HepG2 (cell line): Measurements from ENCODE around the gene DDAH2. TPM values are rescaled to one million over a fixed set of nuclear protein-coding genes. Genes with fewer than 3 reads are reported as not detected.

Experiments
- DR1 ChIP-seq: sonication (generic); formaldehyde crosslinking; IDR thresholded peaks from 2 replicates; pipeline ENCODE4 v1.8.0; 2021; ENCODE audit warnings: mild to moderate bottlenecking, missing genetic modification reagents, inconsistent platforms
- HES4 ChIP-seq: sonication (generic); formaldehyde crosslinking; IDR thresholded peaks from 2 replicates; pipeline ENCODE4 v1.9.0; 2021; ENCODE audit warnings: mild to moderate bottlenecking, missing genetic modification reagents, borderline replicate concordance
- MED1 ChIP-seq: sonication (generic); formaldehyde crosslinking; IDR thresholded peaks from 2 replicates; pipeline ENCODE4 v1.4.0; 2020; ENCODE audit warnings: missing genetic modification reagents
- MIXL1 ChIP-seq: IDR thresholded peaks from 2 replicates; pipeline ENCODE4 v1.6.1; 2016
- RFXAP ChIP-seq: sonication (generic); formaldehyde crosslinking; IDR thresholded peaks from 2 replicates; pipeline ENCODE4 v1.4.0; 2020; ENCODE audit warnings: missing genetic modification reagents, borderline replicate concordance
- SMC3 ChIP-seq: IDR thresholded peaks from 2 replicates; pipeline ENCODE4 v1.6.1; 2011; ENCODE audit warnings: low read length, improper control_type of control experiment
- ZNF136 ChIP-seq: sonication (generic); formaldehyde crosslinking; IDR thresholded peaks from 2 replicates; pipeline ENCODE4 v1.8.1; 2022; ENCODE audit warnings: low read depth, mild to moderate bottlenecking, moderate library complexity, missing genetic modification reagents
- ZNF180 ChIP-seq: sonication (generic); formaldehyde crosslinking; IDR thresholded peaks from 2 replicates; pipeline ENCODE4 v1.4.0; 2020; ENCODE audit warnings: low read depth, missing genetic modification reagents, borderline replicate concordance
- ZNF441 ChIP-seq: sonication (generic); formaldehyde crosslinking; IDR thresholded peaks from 2 replicates; pipeline ENCODE4 v1.7.0; 2021; ENCODE audit warnings: missing genetic modification reagents, borderline replicate concordance
- ZNF552 ChIP-seq: sonication (generic); formaldehyde crosslinking; IDR thresholded peaks from 2 replicates; pipeline ENCODE4 v1.9.0; 2022; ENCODE audit warnings: missing genetic modification reagents, mild to moderate bottlenecking, borderline replicate concordance
- ZNF572 ChIP-seq: sonication (generic); formaldehyde crosslinking; IDR thresholded peaks from 2 replicates; pipeline ENCODE4 v1.5.1; 2020; ENCODE audit warnings: mild to moderate bottlenecking, missing genetic modification reagents
- ZNF737 ChIP-seq: sonication (generic); formaldehyde crosslinking; IDR thresholded peaks from 2 replicates; pipeline ENCODE4 v1.5.0; 2020; ENCODE audit warnings: missing genetic modification reagents, mild to moderate bottlenecking, borderline replicate concordance
- polyA plus RNA-seq, 8 experiments: library from polyadenylated mRNA; depleted of rRNA in 3 of 8; stranded (reverse) in 7 of 8; unstranded in 1 of 8; fragments of >200 nt; fragmentation: Illumina TruSeq in 4 of 8; extraction: Trizol in 4 of 8; gene quantifications; 2 replicates each; pipeline versions ENCODE4 v1.2.1 to v1.2.3, GENCODE V29; 2011 to 2016; ENCODE audit warnings: low read depth in 4 of 8, missing spikeins in 1 of 8, mixed read lengths in 1 of 8; ENCODE audit not compliant: insufficient read depth in 1 of 8
- total RNA-seq, 5 experiments: library from RNA; depleted of rRNA; stranded (reverse); fragments of >200 nt; fragmentation: Illumina TruSeq; extraction: Trizol; gene quantifications; 2 replicates each; pipeline ENCODE4 v1.2.3, GENCODE V29; 2016; ENCODE audit warnings: low read depth in 1 of 5
- TF ChIP-seq, protein P1 (sequence below): sonication (generic); formaldehyde crosslinking; IDR thresholded peaks from 2 replicates; pipeline ENCODE4 v1.4.0; 2020; ENCODE audit warnings: mild to moderate bottlenecking, missing genetic modification reagents
- TF ChIP-seq, protein P2 (sequence below), 2 experiments: sonication (generic) in 1 of 2; formaldehyde crosslinking in 1 of 2; IDR thresholded peaks; 2 replicates each; pipeline versions ENCODE4 v1.6.1 to v1.9.0; 2014 to 2022; ENCODE audit warnings: antibody characterized with exemption in 1 of 2, borderline replicate concordance in 1 of 2, inconsistent platforms in 1 of 2, low read depth in 1 of 2, missing genetic modification reagents in 1 of 2
- TF ChIP-seq, protein P3 (sequence below): IDR thresholded peaks from 2 replicates; pipeline ENCODE4 v1.6.1; 2018; ENCODE audit warnings: missing genetic modification reagents, mild to moderate bottlenecking, missing compliant biosample characterization
- TF ChIP-seq, protein P4 (sequence below): sonication (generic); formaldehyde crosslinking; IDR thresholded peaks from 2 replicates; pipeline ENCODE4 v1.8.0; 2022; ENCODE audit warnings: low read depth, missing genetic modification reagents

Gene DDAH2
- total and polyA plus RNA-seq, 2 of the 13 experiments (the other 11 are each of a cell fraction or from before 2014, with no cell fraction given), result 16.4 to 21.1 TPM

DNA sequence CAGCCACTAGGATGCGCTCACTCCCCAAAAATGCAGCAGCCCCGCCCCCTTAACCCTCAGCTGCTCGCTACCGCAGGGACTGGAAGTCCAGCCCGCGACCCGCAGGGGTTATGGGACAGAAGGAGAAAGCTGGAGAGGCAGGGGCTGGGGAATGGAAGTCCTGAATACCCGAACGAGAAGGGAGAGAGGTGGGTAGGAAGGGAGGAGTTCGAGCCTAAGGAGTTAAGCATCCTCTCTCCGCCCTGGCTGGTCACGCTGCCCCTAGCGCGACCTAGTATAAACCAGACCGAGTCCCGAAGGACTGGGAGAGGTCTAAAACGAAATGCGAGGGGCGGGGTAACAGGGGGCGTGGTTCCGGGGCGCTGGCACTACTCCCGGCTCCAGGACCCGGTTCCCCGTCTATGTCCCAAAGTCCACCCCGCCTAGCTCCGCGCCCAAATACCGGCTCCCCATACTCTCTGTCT is 448 bp upstream of the DDAH2 start (continued):
- TF ChIP-seq RFXAP (CRISPR knock-in tag), result peak; percentile 75; the same call in 1 of the 2 replicates
- peak; percentile 72 for TF ChIP-seq MED1 (CRISPR knock-in tag)
- no peak for TF ChIP-seq ZNF572 (CRISPR knock-in tag)
- TF ChIP-seq ZNF552 (CRISPR knock-in tag), result no peak
- TF ChIP-seq HES4 (CRISPR knock-in tag), result 0 out of 2 replicates have a peak, but pooled peaks have one; percentile 32
- TF ChIP-seq, protein P1, sequence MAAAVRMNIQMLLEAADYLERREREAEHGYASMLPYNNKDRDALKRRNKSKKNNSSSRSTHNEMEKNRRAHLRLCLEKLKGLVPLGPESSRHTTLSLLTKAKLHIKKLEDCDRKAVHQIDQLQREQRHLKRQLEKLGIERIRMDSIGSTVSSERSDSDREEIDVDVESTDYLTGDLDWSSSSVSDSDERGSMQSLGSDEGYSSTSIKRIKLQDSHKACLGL (CRISPR knock-in tag), result 0 out of 2 replicates have a peak, but pooled peaks have one; percentile 49
- 0 out of 2 replicates have a peak, but pooled peaks have one; percentile 19 for TF ChIP-seq ZNF136 (CRISPR knock-in tag)
- TF ChIP-seq MIXL1 (CRISPR knock-in tag), result no peak
- TF ChIP-seq, protein P2, sequence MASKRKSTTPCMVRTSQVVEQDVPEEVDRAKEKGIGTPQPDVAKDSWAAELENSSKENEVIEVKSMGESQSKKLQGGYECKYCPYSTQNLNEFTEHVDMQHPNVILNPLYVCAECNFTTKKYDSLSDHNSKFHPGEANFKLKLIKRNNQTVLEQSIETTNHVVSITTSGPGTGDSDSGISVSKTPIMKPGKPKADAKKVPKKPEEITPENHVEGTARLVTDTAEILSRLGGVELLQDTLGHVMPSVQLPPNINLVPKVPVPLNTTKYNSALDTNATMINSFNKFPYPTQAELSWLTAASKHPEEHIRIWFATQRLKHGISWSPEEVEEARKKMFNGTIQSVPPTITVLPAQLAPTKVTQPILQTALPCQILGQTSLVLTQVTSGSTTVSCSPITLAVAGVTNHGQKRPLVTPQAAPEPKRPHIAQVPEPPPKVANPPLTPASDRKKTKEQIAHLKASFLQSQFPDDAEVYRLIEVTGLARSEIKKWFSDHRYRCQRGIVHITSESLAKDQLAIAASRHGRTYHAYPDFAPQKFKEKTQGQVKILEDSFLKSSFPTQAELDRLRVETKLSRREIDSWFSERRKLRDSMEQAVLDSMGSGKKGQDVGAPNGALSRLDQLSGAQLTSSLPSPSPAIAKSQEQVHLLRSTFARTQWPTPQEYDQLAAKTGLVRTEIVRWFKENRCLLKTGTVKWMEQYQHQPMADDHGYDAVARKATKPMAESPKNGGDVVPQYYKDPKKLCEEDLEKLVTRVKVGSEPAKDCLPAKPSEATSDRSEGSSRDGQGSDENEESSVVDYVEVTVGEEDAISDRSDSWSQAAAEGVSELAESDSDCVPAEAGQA (IDR thresholded peaks at IDR 0.05; ENCODE audit: low read depth), result no peak
- TF ChIP-seq, protein P2 (CRISPR knock-in tag; IDR thresholded peaks at IDR 0.05; ENCODE audit: borderline replicate concordance), result no peak
- TF ChIP-seq DR1 (CRISPR knock-in tag), result 0 out of 2 replicates have a peak, but pooled peaks have one; percentile 14
- TF ChIP-seq ZNF180 (CRISPR knock-in tag), result no peak
- TF ChIP-seq, protein P3, sequence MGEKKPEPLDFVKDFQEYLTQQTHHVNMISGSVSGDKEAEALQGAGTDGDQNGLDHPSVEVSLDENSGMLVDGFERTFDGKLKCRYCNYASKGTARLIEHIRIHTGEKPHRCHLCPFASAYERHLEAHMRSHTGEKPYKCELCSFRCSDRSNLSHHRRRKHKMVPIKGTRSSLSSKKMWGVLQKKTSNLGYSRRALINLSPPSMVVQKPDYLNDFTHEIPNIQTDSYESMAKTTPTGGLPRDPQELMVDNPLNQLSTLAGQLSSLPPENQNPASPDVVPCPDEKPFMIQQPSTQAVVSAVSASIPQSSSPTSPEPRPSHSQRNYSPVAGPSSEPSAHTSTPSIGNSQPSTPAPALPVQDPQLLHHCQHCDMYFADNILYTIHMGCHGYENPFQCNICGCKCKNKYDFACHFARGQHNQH (CRISPR knock-in tag), result peak; percentile 55
- TF ChIP-seq SMC3, result peak; percentile 84
- no peak for TF ChIP-seq ZNF737
- TF ChIP-seq, protein P4, sequence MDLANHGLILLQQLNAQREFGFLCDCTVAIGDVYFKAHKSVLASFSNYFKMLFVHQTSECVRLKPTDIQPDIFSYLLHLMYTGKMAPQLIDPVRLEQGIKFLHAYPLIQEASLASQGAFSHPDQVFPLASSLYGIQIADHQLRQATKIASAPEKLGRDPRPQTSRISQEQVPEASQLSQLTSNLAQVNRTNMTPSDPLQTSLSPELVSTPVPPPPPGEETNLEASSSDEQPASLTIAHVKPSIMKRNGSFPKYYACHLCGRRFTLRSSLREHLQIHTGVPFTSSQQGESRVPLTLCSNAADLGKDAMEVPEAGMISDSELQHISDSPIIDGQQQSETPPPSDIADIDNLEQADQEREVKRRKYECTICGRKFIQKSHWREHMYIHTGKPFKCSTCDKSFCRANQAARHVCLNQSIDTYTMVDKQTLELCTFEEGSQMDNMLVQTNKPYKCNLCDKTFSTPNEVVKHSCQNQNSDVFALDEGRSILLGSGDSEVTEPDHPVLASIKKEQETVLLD (CRISPR knock-in tag), result peak; percentile 54
- TF ChIP-seq ZNF441 (CRISPR knock-in tag), result peak; percentile 9; the same call in 1 of the 2 replicates
